ENCODE data around the gene MUC16. TPM values are rescaled to one million over a fixed set of nuclear protein-coding genes. Genes with fewer than 3 reads are reported as not detected.

Gene MUC16
- total and polyA plus RNA-seq, 2 of the 4 experiments (the other 2 are of a cell fraction), result not detected

GRCh38 chr19:9052894-9053293 is 42.7 kb upstream of the MUC16 start:
- no CpG with 5 or more reads among the region's 4 CpGs for WGBS, 2 experiments (ENCODE audit: extremely low coverage in 2 of 2, insufficient read length in 1 of 2)
- in situ Hi-C loops (cut with MboI; ENCODE audit: low sequenced_read_pairs), result no loop called here
- ATAC-seq (ENCODE audit: low read depth) (no peak), DNase-seq (no peak)
- Histone ChIP-seq H2BK20ac (ENCODE audit: low read depth, low read length) (no peak overlapping the region), H3K4me1 (ENCODE audit: control insufficient read depth, insufficient read depth, low read length) (no peaks in the 10 kb centered on the region), H3K4me3 (ENCODE audit: insufficient read depth, low read depth, low read length) (no peak overlapping the region), H3K18ac (ENCODE audit: low read depth, low read length) (no peak overlapping the region), H2BK120ac (ENCODE audit: low read depth, low read length) (no peak overlapping the region), H4K5ac (ENCODE audit: low read depth, low read length) (no peak overlapping the region), H3K4ac (ENCODE audit: low read depth, low read length) (no peak overlapping the region), H2AFZ (replicated peaks; ENCODE audit: low read length, poor library complexity) (no peak overlapping the region), H2AK9ac (replicated peaks; ENCODE audit: low read depth, low read length, poor library complexity) (no peak overlapping the region), H4K20me1 (ENCODE audit: insufficient read depth, low read length) (no peaks in the 10 kb centered on the region), H4K8ac (ENCODE audit: low read depth in 2 of 2, low read length in 2 of 2) (no peak overlapping the region), H2BK5ac (ENCODE audit: low read depth, low read length, poor library complexity, severe bottlenecking) (no peak overlapping the region), H3K79me1 (ENCODE audit: low read depth in 1 of 2, low read length in 2 of 2) (no peaks in the 10 kb centered on the region), H3K23ac (ENCODE audit: low read depth, low read length) (no peak overlapping the region), H2BK15ac (ENCODE audit: low read depth, low read length) (no peak overlapping the region), H3K9me3 (ENCODE audit: control insufficient read depth, insufficient read depth, low read length) (peaks cover 11% of the 10 kb centered on the region), H3K56ac (ENCODE audit: extremely low read depth, insufficient read depth, low read length) (no peak overlapping the region), H3K27me3 (ENCODE audit: control insufficient read depth, insufficient read depth, low read length) (no peaks in the 10 kb centered on the region), H3K14ac (replicated peaks; ENCODE audit: low read depth, low read length) (no peak overlapping the region), H3K9me1 (ENCODE audit: insufficient read depth, low read length) (no peaks in the 10 kb centered on the region), H3K27ac (ENCODE audit: insufficient read depth, low read length) (no peak overlapping the region), H4K91ac (ENCODE audit: insufficient read depth, low read depth, low read length) (no peak overlapping the region), H2AK5ac (ENCODE audit: low read depth, low read length) (no peak overlapping the region), H3K9ac (ENCODE audit: low read depth, low read length) (no peak overlapping the region), H3K4me2 (ENCODE audit: low read depth, low read length) (no peak overlapping the region), H3K36me3 (ENCODE audit: control insufficient read depth, insufficient read depth, low read length) (no peaks in the 10 kb centered on the region)
- POLR2A ChIA-PET (ENCODE audit: unreplicated experiment), result no interaction called here
- no TSS peak for BruUV-seq (replicated peaks)
- intact Hi-C loops (cut with micrococcal nuclease), result no loop called here
- TF ChIP-seq SMC3 (IDR thresholded peaks at IDR 0.05; ENCODE audit: low read depth, low read length) (no peak), POLR2A (IDR thresholded peaks at IDR 0.05; ENCODE audit: low read depth, low read length) (no peak), FOS (IDR thresholded peaks at IDR 0.05; ENCODE audit: low read depth, low read length) (no peak), MXI1 (IDR thresholded peaks at IDR 0.05; ENCODE audit: borderline replicate concordance, low read depth, low read length) (no peak), MAZ (IDR thresholded peaks at IDR 0.05; ENCODE audit: borderline replicate concordance, low read depth, low read length) (no peak), USF2 (IDR thresholded peaks at IDR 0.05; ENCODE audit: low read depth, low read length) (no peak), RCOR1 (IDR thresholded peaks at IDR 0.05; ENCODE audit: insufficient replicate concordance, low read length) (no peak), CTCF (conservative IDR thresholded peaks at IDR 0.05; ENCODE audit: low read depth, low read length) (no peak), CHD1 (IDR thresholded peaks at IDR 0.05; ENCODE audit: low read depth, low read length) (no peak)
- dilution Hi-C loops (cut with HindIII; ENCODE audit: low sequenced_read_pairs, unreplicated experiment), result no loop called here
- CTCF ChIA-PET, result no interaction called here
